Endodermal cell (in vitro differentiated cells): ENCODE measurements around the gene TREX2. TPM values are rescaled to one million over a fixed set of nuclear protein-coding genes. Genes with fewer than 3 reads are reported as not detected.

ENCODE experiments used
- DNase-seq: peaks from one replicate; pipeline ENCODE4 v3.0.0-alpha.2; 2017
- H3K27ac ChIP-seq: 2 replicates; pipeline ENCODE4 v1.5.1; 2013; ENCODE audit warnings: mild to moderate bottlenecking, low read depth, low read length, moderate library complexity
- H3K27me3 ChIP-seq: 2 replicates; pipeline ENCODE4 v1.6.1; 2013; ENCODE audit warnings: mild to moderate bottlenecking, low read length, moderate library complexity; ENCODE audit not compliant: insufficient read depth, control insufficient read depth, poor library complexity, severe bottlenecking
- H3K36me3 ChIP-seq: 2 replicates; pipeline ENCODE4 v1.7.0; 2013; ENCODE audit warnings: mild to moderate bottlenecking, low read length, moderate library complexity; ENCODE audit not compliant: control insufficient read depth, insufficient read depth
- H3K4me1 ChIP-seq: one replicate; pipeline ENCODE4 v1.7.0; 2013; ENCODE audit warnings: low read length; ENCODE audit not compliant: control insufficient read depth, insufficient read depth
- H3K4me3 ChIP-seq: 2 replicates; pipeline ENCODE4 v1.5.1; 2013; ENCODE audit warnings: mild to moderate bottlenecking, low read length, moderate library complexity
- H3K9ac ChIP-seq: 2 replicates; pipeline ENCODE4 v1.6.1; 2013; ENCODE audit warnings: mild to moderate bottlenecking, low read length, moderate library complexity; ENCODE audit not compliant: poor library complexity, severe bottlenecking; ENCODE audit errors: extremely low read depth
- H3K9me3 ChIP-seq: 2 replicates; pipeline ENCODE4 v1.6.1; 2013; ENCODE audit warnings: mild to moderate bottlenecking, low read length, moderate library complexity; ENCODE audit not compliant: control insufficient read depth
- H3K27ac Mint-ChIP-seq: 2 replicates; pipeline ENCODE4 v1.8.0; 2020; ENCODE audit warnings: mixed read lengths
- H3K27me3 Mint-ChIP-seq: 2 replicates; pipeline ENCODE4 v1.8.0; 2021; ENCODE audit warnings: mild to moderate bottlenecking, mixed read lengths; ENCODE audit not compliant: insufficient read depth
- H3K36me3 Mint-ChIP-seq: 2 replicates; pipeline ENCODE4 v1.8.0; 2020; ENCODE audit warnings: low read depth, mixed read lengths
- H3K4me1 Mint-ChIP-seq: 2 replicates; pipeline ENCODE4 v1.8.0; 2020; ENCODE audit warnings: mixed read lengths
- H3K4me3 Mint-ChIP-seq: 2 replicates; pipeline ENCODE4 v1.8.0; 2020; ENCODE audit warnings: mild to moderate bottlenecking, moderate library complexity, mixed read lengths
- H3K9me3 Mint-ChIP-seq: 2 replicates; pipeline ENCODE4 v1.8.0; 2020; ENCODE audit warnings: mild to moderate bottlenecking, mixed read lengths
- CTCF ChIP-seq: fragments of 200-600 bp; sonication (generic); conservative IDR thresholded peaks from 2 replicates; pipeline ENCODE4 v1.5.0; 2021; ENCODE audit warnings: antibody characterized with exemption, mild to moderate bottlenecking
- WGBS, 2 experiments: methylation state at CpG; one replicate each; pipeline versions ENCODE4 v1.1.5 to v1.1.7; 2013; ENCODE audit warnings: missing lambda C conversion rate in 2 of 2, mixed read lengths in 1 of 2; ENCODE audit not compliant: insufficient coverage in 1 of 2, insufficient read length in 1 of 2; 5-methylcytosine and 5-hydroxymethylcytosine counted together
- total RNA-seq, 2 donors: library from RNA; stranded (reverse); fragmentation: NEBNext Ultra II Directional in 1 of 2; extraction: Animal tissue kit (Norgen Biotek cat#: 25700) in 1 of 2; gene quantifications; 2 replicates in 1 of 2; 3 replicates in 1 of 2; pipeline ENCODE4 v1.2.1, GENCODE V29; 2021

TREX2 gene
- total RNA-seq, 2 donors from 2014 or later: 0.35 to 0.70 TPM

GRCh38 chrX:153433781-153434285 lies 12.0 kb downstream of the TREX2 start:
- TF ChIP-seq CTCF: no peak
- DNase-seq: no peak
- 80 to 90% methylated on average over 3 to 17 of the region's 17 CpGs for WGBS, 2 experiments
- H3K27me3 Mint-ChIP-seq: no peaks in the 10 kb centered on the region
- H3K4me3 ChIP-seq: no peak overlapping the region
- H3K36me3 Mint-ChIP-seq: no peaks in the 10 kb centered on the region
- no peak overlapping the region for H3K27ac Mint-ChIP-seq
- no peak overlapping the region for H3K27ac ChIP-seq
- H3K9me3 Mint-ChIP-seq: peaks cover 70% of the 10 kb centered on the region
- no peaks in the 10 kb centered on the region for H3K4me1 Mint-ChIP-seq
- no peaks in the 10 kb centered on the region for H3K36me3 ChIP-seq
- H3K9me3 ChIP-seq: no peaks in the 10 kb centered on the region
- H3K9ac ChIP-seq: no peak overlapping the region
- H3K4me1 ChIP-seq: no peaks in the 10 kb centered on the region
- no peaks in the 10 kb centered on the region for H3K27me3 ChIP-seq
- H3K4me3 Mint-ChIP-seq: no peak overlapping the region

GRCh38 chrX:153433161-153433680 lies 12.6 kb downstream of the TREX2 start:
- DNase-seq: no peak
- Histone ChIP-seq H3K4me1 (no peaks in the 10 kb centered on the region), H3K9ac (no peak overlapping the region), H3K4me3 (no peak overlapping the region), H3K9me3 (no peaks in the 10 kb centered on the region), H3K36me3 (no peaks in the 10 kb centered on the region), H3K27ac (no peak overlapping the region), H3K27me3 (no peaks in the 10 kb centered on the region)
- peaks cover 70% of the 10 kb centered on the region for H3K9me3 Mint-ChIP-seq
- H3K4me1 Mint-ChIP-seq: no peaks in the 10 kb centered on the region
- H3K27ac Mint-ChIP-seq: no peak overlapping the region
- no peaks in the 10 kb centered on the region for H3K36me3 Mint-ChIP-seq
- no peaks in the 10 kb centered on the region for H3K27me3 Mint-ChIP-seq
- H3K4me3 Mint-ChIP-seq: no peak overlapping the region
- TF ChIP-seq CTCF: no peak
- WGBS, 2 experiments: 70 to 83% methylated on average over 6 to 12 of the region's 12 CpGs

GRCh38 chrX:153430796-153431195 lies 15.1 kb downstream of the TREX2 start:
- no peaks in the 10 kb centered on the region for H3K4me1 Mint-ChIP-seq
- 92 to 96% methylated on average over 6 of the region's 6 CpGs for WGBS, 2 experiments

More at GRCh38 chrX:153430796-153431195, 15.1 kb downstream of the TREX2 start:
- no peaks in the 10 kb centered on the region for H3K27me3 ChIP-seq
- H3K9ac ChIP-seq: no peak overlapping the region
- H3K4me3 ChIP-seq: no peak overlapping the region
- H3K4me1 ChIP-seq: no peaks in the 10 kb centered on the region
- peaks cover 79% of the 10 kb centered on the region for H3K9me3 Mint-ChIP-seq
- H3K27ac ChIP-seq: no peak overlapping the region
- H3K27ac Mint-ChIP-seq: no peak overlapping the region
- H3K9me3 ChIP-seq: no peaks in the 10 kb centered on the region
- TF ChIP-seq CTCF: no peak
- no peaks in the 10 kb centered on the region for H3K36me3 Mint-ChIP-seq
- no peaks in the 10 kb centered on the region for H3K27me3 Mint-ChIP-seq
- no peaks in the 10 kb centered on the region for H3K36me3 ChIP-seq
- DNase-seq: no peak
- no peak overlapping the region for H3K4me3 Mint-ChIP-seq
